Measurements from ENCODE around the gene AP2A2.
A peak's percentile ranks its signal among the peaks of the same experiment; 100 is the strongest.
"Not testable (repeated sequence)": the region's sequence is repeated elsewhere in the genome, so short reads cannot be mapped to it uniquely, and the experiment has no call there.

The AP2A2 gene

GRCh38 chr11:1000357-1001278 is 74.9 kb downstream of the AP2A2 start:
- DNase-seq = no peak

GRCh38 chr11:1001617-1002405 is 76.1 kb downstream of the AP2A2 start:
- DNase-seq = no peak

- no peak for DNase-seq
Observed at GRCh38 chr11:1002406-1002984, 76.8 kb downstream of the AP2A2 start.

GRCh38 chr11:1003159-1003558 is 77.5 kb downstream of the AP2A2 start:
- no peak for DNase-seq

GRCh38 chr11:1005928-1006327 is 80.3 kb downstream of the AP2A2 start:
- no peak for DNase-seq

GRCh38 chr11:1006762-1007161 is 81.1 kb downstream of the AP2A2 start:
- no peak for DNase-seq

- DNase-seq = no peak
Observed at GRCh38 chr11:1007279-1007678, 81.6 kb downstream of the AP2A2 start.

- DNase-seq = no peak
Observed at GRCh38 chr11:1008001-1008802, 82.5 kb downstream of the AP2A2 start.

GRCh38 chr11:1008803-1009145 is 83.1 kb downstream of the AP2A2 start:
- no peak for DNase-seq

- no peak for DNase-seq
Observed at GRCh38 chr11:1009371-1009770, 83.7 kb downstream of the AP2A2 start.

- no peak for DNase-seq
Observed at GRCh38 chr11:1009991-1010390, 84.3 kb downstream of the AP2A2 start.

GRCh38 chr11:1010551-1011319 is 85.1 kb downstream of the AP2A2 start:
- no peak for DNase-seq

- DNase-seq = no peak
Observed at GRCh38 chr11:1011320-1011698, 85.6 kb downstream of the AP2A2 start.

- DNase-seq = no peak
Observed at GRCh38 chr11:1012291-1012690, 86.6 kb downstream of the AP2A2 start.

- DNase-seq = no peak
Observed at GRCh38 chr11:1012740-1013630, 87.3 kb downstream of the AP2A2 start.

- no peak for DNase-seq
Observed at GRCh38 chr11:1013631-1013935, 87.9 kb downstream of the AP2A2 start.

- DNase-seq = no peak
Observed at GRCh38 chr11:1014276-1014675, 88.6 kb downstream of the AP2A2 start.

- DNase-seq = no peak
Observed at GRCh38 chr11:1015064-1015463, 89.4 kb downstream of the AP2A2 start.

- peak; percentile 29 to 72 for DNase-seq
Observed at GRCh38 chr11:1015826-1016545, 90.3 kb downstream of the AP2A2 start.

- DNase-seq = not testable (repeated sequence)
Observed at GRCh38 chr11:1016610-1017126, 91.0 kb downstream of the AP2A2 start.

Measured in inflammatory macrophage treated with lipopolysaccharide for 1 hour (primary cell).